Left lung (tissue), 10 donors: ENCODE results near the gene TFB1M. TPM values are rescaled to one million over a fixed set of nuclear protein-coding genes. Genes with fewer than 3 reads are reported as not detected.
A peak's percentile ranks its signal among the peaks of the same experiment; 100 is the strongest.

Experiments
- ATAC-seq: fragments of 200-7000 bp; cut with Tn5 transposase; one replicate; pipeline ENCODE4 v1.9.1; 2020; ENCODE audit warnings: moderate library complexity
- DNase-seq, 4 donors: peaks; one replicate each; pipeline ENCODE4 v3.0.0-alpha.2; 2013 to 2020
- H3K27ac ChIP-seq, 2 donors: fragments of 200-600 bp; sonication (generic) in 1 of 2; one replicate each; pipeline versions ENCODE4 v1.5.0 to v1.8.0; 2020 to 2021
- H3K27me3 ChIP-seq, 2 donors: fragments of 200-600 bp; sonication (generic) in 1 of 2; one replicate each; pipeline versions ENCODE4 v1.5.0 to v1.8.0; 2020 to 2021
- H3K36me3 ChIP-seq, 2 donors: fragments of 200-600 bp; sonication (generic) in 1 of 2; one replicate each; pipeline versions ENCODE4 v1.5.0 to v1.8.0; 2020 to 2021
- H3K4me1 ChIP-seq, 2 donors: fragments of 200-600 bp; one replicate each; pipeline ENCODE4 v1.8.0; 2021
- H3K4me3 ChIP-seq, 2 donors: fragments of 200-600 bp; sonication (generic) in 1 of 2; one replicate each; pipeline versions ENCODE4 v1.5.0 to v1.8.0; 2020 to 2021; ENCODE audit warnings: mild to moderate bottlenecking in 1 of 2
- H3K9me3 ChIP-seq, 2 donors: fragments of 200-600 bp; sonication (generic) in 1 of 2; one replicate each; pipeline versions ENCODE4 v1.5.0 to v1.8.0; 2020 to 2021
- intact Hi-C, 2 donors: fragments of 100-400 bp; cut with DNase I; formaldehyde crosslinking; loops; one replicate each; pipeline versions ENCODE4 v1.11.2 to v1.14.2; 2022
- polyA plus RNA-seq, 6 donors: library from polyadenylated mRNA; unstranded; fragments of 120-200 nt; gene quantifications; one replicate each; pipeline ENCODE4 v1.2.1, GENCODE V29; 2013; ENCODE audit not compliant: insufficient read length in 6 of 6
- total RNA-seq, 2 donors: library from RNA; stranded (reverse); fragmentation: NEBNext Ultra II Directional; extraction: Animal tissue kit (Norgen Biotek cat#: 25700); gene quantifications; one replicate each; pipeline ENCODE4 v1.2.1, GENCODE V29; 2021
- TF ChIP-seq, protein P1 (sequence below), 2 donors: fragments of 200-600 bp; sonication (generic) in 1 of 2; IDR thresholded peaks; one replicate each; pipeline versions ENCODE4 v1.5.0 to v1.8.0; 2021; ENCODE audit warnings: antibody characterized with exemption in 2 of 2
- donor health status: DM: no; HTN: yes; CAD: no.
- donor health status: DM: no; HTN: no; CAD: no.

Gene TFB1M
- total and polyA plus RNA-seq, 8 donors = 20.6 to 29.4 (median 24.0) TPM

DNA sequence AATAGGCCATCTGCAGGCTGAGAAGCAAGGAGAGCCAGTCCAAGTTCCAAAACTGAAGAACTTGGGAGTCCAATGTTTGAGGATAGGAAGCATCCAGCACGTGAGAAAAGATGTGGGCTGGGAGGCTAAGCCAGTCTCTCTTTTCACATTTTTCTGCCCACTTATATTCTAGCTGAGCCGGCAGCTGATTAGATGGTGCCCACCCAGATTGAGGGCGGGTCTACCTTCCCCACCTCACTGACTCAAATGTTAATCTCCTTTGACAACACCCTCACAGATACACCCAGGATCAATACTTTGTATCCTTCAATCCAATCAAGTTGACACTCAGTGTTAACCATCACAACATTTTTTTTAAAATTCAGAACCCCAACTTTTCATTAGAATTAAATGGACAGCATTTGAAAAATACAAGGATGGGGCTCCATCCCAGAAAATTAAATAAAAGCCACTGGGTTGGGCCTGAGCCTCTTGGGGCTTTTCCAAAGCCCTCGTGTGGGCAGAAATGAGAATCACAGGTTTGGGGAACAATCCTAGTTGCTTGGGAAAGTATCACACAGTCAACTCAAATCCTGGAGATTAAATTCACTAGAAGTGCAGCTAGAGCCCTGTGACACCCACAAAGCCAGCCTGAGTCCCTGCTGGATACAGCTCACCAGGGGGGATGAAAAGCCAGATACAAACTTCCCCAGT, 48.3 kb downstream of the TFB1M start:
- no peak for DNase-seq
- H3K27me3 ChIP-seq = no peaks in the 10 kb centered on the region
- H3K4me1 ChIP-seq = no peaks in the 10 kb centered on the region
- intact Hi-C loops = no loop called here
- TF ChIP-seq, protein P1, sequence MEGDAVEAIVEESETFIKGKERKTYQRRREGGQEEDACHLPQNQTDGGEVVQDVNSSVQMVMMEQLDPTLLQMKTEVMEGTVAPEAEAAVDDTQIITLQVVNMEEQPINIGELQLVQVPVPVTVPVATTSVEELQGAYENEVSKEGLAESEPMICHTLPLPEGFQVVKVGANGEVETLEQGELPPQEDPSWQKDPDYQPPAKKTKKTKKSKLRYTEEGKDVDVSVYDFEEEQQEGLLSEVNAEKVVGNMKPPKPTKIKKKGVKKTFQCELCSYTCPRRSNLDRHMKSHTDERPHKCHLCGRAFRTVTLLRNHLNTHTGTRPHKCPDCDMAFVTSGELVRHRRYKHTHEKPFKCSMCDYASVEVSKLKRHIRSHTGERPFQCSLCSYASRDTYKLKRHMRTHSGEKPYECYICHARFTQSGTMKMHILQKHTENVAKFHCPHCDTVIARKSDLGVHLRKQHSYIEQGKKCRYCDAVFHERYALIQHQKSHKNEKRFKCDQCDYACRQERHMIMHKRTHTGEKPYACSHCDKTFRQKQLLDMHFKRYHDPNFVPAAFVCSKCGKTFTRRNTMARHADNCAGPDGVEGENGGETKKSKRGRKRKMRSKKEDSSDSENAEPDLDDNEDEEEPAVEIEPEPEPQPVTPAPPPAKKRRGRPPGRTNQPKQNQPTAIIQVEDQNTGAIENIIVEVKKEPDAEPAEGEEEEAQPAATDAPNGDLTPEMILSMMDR (IDR thresholded peaks at IDR 0.05) = no peak
- H3K27ac ChIP-seq = no peak overlapping the region
- no peaks in the 10 kb centered on the region for H3K9me3 ChIP-seq
- H3K36me3 ChIP-seq = no peaks in the 10 kb centered on the region
- no peak for ATAC-seq
- H3K4me3 ChIP-seq = no peak overlapping the region

DNA sequence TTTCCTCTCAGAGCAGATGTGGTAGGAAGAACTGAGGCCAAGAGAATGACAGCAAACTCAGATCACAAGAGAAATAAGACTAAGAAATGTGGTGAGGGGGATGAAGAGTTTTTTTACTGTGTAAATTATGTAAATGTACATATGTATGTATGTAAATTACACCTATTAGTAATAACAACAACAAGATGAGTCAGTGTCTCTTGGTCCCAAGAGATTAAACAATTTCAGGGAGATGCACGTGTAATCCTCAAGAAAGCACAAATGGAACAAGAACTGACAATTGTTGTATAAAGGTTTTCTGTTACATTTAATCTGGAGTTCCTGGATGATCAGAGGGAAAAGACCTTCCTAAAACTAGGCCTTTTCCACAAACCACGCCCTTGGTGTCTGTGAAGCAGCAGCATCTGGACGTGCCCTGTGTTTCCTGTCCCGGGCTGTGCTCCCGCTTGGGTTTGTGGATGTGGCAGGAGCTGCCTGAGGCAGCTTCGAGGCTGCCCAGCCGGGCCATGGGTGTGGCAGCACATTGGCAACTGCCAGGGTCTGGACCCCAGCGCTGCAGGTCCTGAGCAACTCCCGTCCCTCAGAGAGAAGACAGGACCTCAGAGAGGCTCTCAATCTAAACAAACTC, 49.5 kb downstream of the TFB1M start:
- Histone ChIP-seq H3K4me3 (no peak overlapping the region), H3K9me3 (no peaks in the 10 kb centered on the region), H3K36me3 (peaks cover 0 to 5% of the 10 kb centered on the region in 2 donors), H3K4me1 (no peaks in the 10 kb centered on the region), H3K27me3 (no peaks in the 10 kb centered on the region), H3K27ac (no peak overlapping the region)
- DNase-seq (peak in 1 of 4 donors; percentile 77), ATAC-seq (no peak)
- TF ChIP-seq, protein P1 (IDR thresholded peaks at IDR 0.05) = no peak
- intact Hi-C loops = no loop called here

DNA sequence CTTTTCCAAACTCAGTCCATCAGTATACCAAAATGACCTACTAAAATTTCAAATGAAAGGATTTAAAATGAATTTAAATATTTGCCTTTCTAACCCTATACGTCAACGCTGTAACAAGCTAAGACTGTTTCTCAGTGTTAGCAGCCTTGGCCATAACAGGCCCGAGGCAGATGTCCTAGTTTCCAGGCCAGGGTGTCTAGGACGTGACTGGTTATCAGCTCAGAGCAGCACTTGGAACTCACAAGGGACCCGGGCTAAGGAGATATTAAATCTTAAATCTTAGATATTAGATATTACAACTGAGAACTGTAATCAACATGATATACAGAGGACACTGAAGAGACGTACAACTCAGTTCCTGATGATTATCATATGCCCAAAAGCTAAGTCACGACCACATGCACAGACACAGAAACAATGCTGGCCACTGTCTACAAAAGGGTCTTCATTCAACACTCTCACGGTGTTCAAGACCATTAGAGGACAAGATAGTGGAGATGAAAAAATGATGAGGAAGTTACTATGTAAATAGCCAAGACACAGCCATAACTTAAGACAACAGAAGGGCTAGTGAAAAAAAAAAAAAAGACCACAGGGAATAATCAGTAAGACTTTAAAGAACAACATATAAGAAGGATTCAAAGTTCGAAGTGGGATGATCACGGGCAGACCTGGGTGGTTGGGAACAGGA, 50.8 kb downstream of the TFB1M start, which contains the start of gene CLDN20:
CLDN20 (plus strand) TSS at position 641 of the 691 bp plus-strand sequence. CDS start 11,707 bp downstream, outside the sequence.
- no peak for ATAC-seq
- Histone ChIP-seq H3K36me3 (peaks cover 0 to 17% of the 10 kb centered on the region in 2 donors), H3K4me1 (no peaks in the 10 kb centered on the region), H3K27ac (no peak within 1 kb of the TSS), H3K27me3 (no peaks in the 10 kb centered on the region), H3K4me3 (no peak within 1 kb of the TSS), H3K9me3 (no peaks in the 10 kb centered on the region)
- TF ChIP-seq, protein P1 (IDR thresholded peaks at IDR 0.05) = no peak
- no peak for DNase-seq
- intact Hi-C loops = no loop called here

DNA sequence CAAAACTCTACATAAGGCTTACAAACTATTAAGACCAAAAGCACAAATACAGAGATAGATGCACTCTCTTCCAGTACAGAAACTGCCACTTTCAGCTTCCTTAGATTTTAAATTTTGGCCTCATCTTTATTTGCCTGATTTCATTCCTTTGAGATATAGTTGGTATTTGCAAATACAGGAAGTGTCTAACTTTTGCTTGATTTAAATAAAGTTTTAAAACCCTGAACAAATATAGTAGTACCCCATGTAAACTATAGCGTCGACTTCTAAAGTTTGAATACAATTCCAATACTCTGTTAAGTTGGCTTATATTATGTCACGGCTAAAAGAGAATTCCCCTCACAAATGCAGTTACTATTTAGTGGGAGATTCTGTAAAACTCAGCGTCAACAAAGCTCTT, 51.6 kb downstream of the TFB1M start:
- Histone ChIP-seq H3K4me1 (no peaks in the 10 kb centered on the region), H3K36me3 (peaks cover 0 to 26% of the 10 kb centered on the region in 2 donors), H3K27me3 (no peaks in the 10 kb centered on the region), H3K9me3 (no peaks in the 10 kb centered on the region), H3K4me3 (no peak overlapping the region), H3K27ac (no peak overlapping the region)
- intact Hi-C loops = no loop called here
- ATAC-seq (no peak), DNase-seq (no peak)
- TF ChIP-seq, protein P1 (IDR thresholded peaks at IDR 0.05) = no peak
